K562 (cell line): Measurements from ENCODE around the gene REM2. TPM values are rescaled to one million over a fixed set of nuclear protein-coding genes. Genes with fewer than 3 reads are reported as not detected.

Experiments
- ARID3B ChIP-seq: fragments of 250-450 bp; sonication (Bioruptor Pico); IDR thresholded peaks from 2 replicates; pipeline ENCODE4 v1.4.0; 2020; ENCODE audit warnings: borderline replicate concordance
- BRCA1 ChIP-seq, 2 experiments: fragments of 450-650 bp in 1 of 2; sonication (generic) in 1 of 2; formaldehyde crosslinking in 1 of 2; IDR thresholded peaks; 2 replicates each; pipeline versions ENCODE4 v1.5.0 to v1.6.1; 2017 to 2020; ENCODE audit warnings: mild to moderate bottlenecking in 1 of 2, missing genetic modification reagents in 1 of 2
- CAMTA2 ChIP-seq: fragments of 250-450 bp; sonication (Bioruptor Pico); conservative IDR thresholded peaks from 2 replicates; pipeline ENCODE4 v1.5.1; 2022
- CBFA2T3 ChIP-seq: fragments of 450-650 bp; IDR thresholded peaks from 2 replicates; pipeline ENCODE4 v1.6.1; 2017
- CGGBP1 ChIP-seq: fragments of 250-450 bp; sonication (Bioruptor Pico); IDR thresholded peaks from 2 replicates; pipeline ENCODE4 v1.9.0; 2021; ENCODE audit warnings: mild to moderate bottlenecking
- CXXC5 ChIP-seq: fragments of 250-450 bp; sonication (Bioruptor Pico); IDR thresholded peaks from 2 replicates; pipeline ENCODE4 v1.8.0; 2022; ENCODE audit warnings: inconsistent platforms, mild to moderate bottlenecking, moderate library complexity
- FOS ChIP-seq: IDR thresholded peaks from 3 replicates; pipeline ENCODE4 v1.6.1; 2011; ENCODE audit not compliant: insufficient read length; ENCODE audit errors: extremely low read depth
- GABPB2 ChIP-seq: fragments of 250-450 bp; sonication (Bioruptor Pico); conservative IDR thresholded peaks from 2 replicates; pipeline ENCODE4 v1.5.1; 2021; ENCODE audit warnings: mild to moderate bottlenecking
- HMG20A ChIP-seq: fragments of 450-650 bp; formaldehyde crosslinking; conservative IDR thresholded peaks from 2 replicates; pipeline ENCODE4 v1.4.0; 2020; ENCODE audit warnings: mild to moderate bottlenecking, mixed read lengths
- LCOR ChIP-seq: sonication (generic); formaldehyde crosslinking; IDR thresholded peaks from 2 replicates; pipeline ENCODE4 v1.8.0; 2022; ENCODE audit warnings: mild to moderate bottlenecking, missing genetic modification reagents
- MAFF ChIP-seq: IDR thresholded peaks from 2 replicates; pipeline ENCODE4 v1.6.1; 2012; ENCODE audit warnings: low read length, improper control_type of control experiment
- NR2F6 ChIP-seq: fragments of 450-650 bp; formaldehyde crosslinking; IDR thresholded peaks from 2 replicates; pipeline ENCODE4 v1.4.0; 2020; ENCODE audit warnings: mild to moderate bottlenecking
- PBX2 ChIP-seq, 2 experiments: IDR thresholded peaks in 1 of 2; conservative IDR thresholded peaks in 1 of 2; 2 replicates each; pipeline ENCODE4 v1.6.1; 2016; ENCODE audit warnings: low read depth in 2 of 2, mild to moderate bottlenecking in 1 of 2, missing compliant biosample characterization in 1 of 2, missing genetic modification characterization in 1 of 2, moderate library complexity in 1 of 2
- POLR2A ChIP-seq: fragments of 450-650 bp; conservative IDR thresholded peaks from 2 replicates; pipeline ENCODE4 v1.6.1; 2016
- RBM15 ChIP-seq: fragments of 200-400 bp; formaldehyde crosslinking; IDR thresholded peaks from 2 replicates; pipeline ENCODE4 v1.6.1; 2018; ENCODE audit warnings: mild to moderate bottlenecking, low read length, moderate library complexity; ENCODE audit not compliant: insufficient read depth
- RERE ChIP-seq: sonication (generic); formaldehyde crosslinking; IDR thresholded peaks from 2 replicates; pipeline ENCODE4 v1.8.0; 2023; ENCODE audit warnings: missing genetic modification reagents, mild to moderate bottlenecking, borderline replicate concordance
- RUNX1 ChIP-seq: sonication (generic); IDR thresholded peaks from 2 replicates; pipeline ENCODE4 v1.6.1; 2016; ENCODE audit warnings: antibody characterized with exemption, low read depth
- SMAD4 ChIP-seq: fragments of 250-450 bp; sonication (Bioruptor Pico); conservative IDR thresholded peaks from 2 replicates; pipeline ENCODE4 v1.8.0; 2021; ENCODE audit warnings: inconsistent platforms, mild to moderate bottlenecking, moderate library complexity
- STAT5A ChIP-seq: IDR thresholded peaks from 2 replicates; pipeline ENCODE4 v1.6.1; 2012; ENCODE audit warnings: low read length, inconsistent platforms, borderline replicate concordance
- polyA plus RNA-seq, 8 experiments: library from polyadenylated mRNA; depleted of rRNA in 4 of 8; stranded (reverse) in 5 of 8; unstranded in 3 of 8; fragments of >200 nt; fragmentation: Nextera tagmentation in 2 of 8; fragmentation: Illumina TruSeq in 1 of 8; extraction: Ambion mirVana in 2 of 8; extraction: Trizol in 1 of 8; gene quantifications; 2 replicates each; pipeline versions ENCODE4 v1.2.1 to v1.2.3, GENCODE V29; 2011 to 2014; ENCODE audit warnings: inconsistent platforms in 1 of 8, missing spikeins in 1 of 8
- total RNA-seq, 7 experiments: library from RNA; depleted of rRNA in 6 of 7; stranded (reverse); fragments of >200 nt in 6 of 7; fragmentation: Illumina TruSeq in 2 of 7; extraction: Trizol in 2 of 7; gene quantifications; 2 replicates each; pipeline versions ENCODE4 v1.2.1 to v1.2.3, GENCODE V29; 2011 to 2021; ENCODE audit warnings: low replicate concordance in 1 of 7

REM2 gene
- total and polyA plus RNA-seq, 9 of the 15 experiments (the other 6 are each of a cell fraction or from before 2014, with no cell fraction given): 0.18 to 1.0 (median 0.38) TPM

GRCh38 chr14:22897357-22897756, 14.3 kb downstream of the REM2 start (continued):
- TF ChIP-seq PBX2 (CRISPR knock-in tag; IDR thresholded peaks at IDR 0.05; ENCODE audit: low read depth) (no peak), PBX2 (tag; conservative IDR thresholded peaks at IDR 0.05; ENCODE audit: low read depth) (no peak), RUNX1 (0 out of 2 replicates have a peak, but pooled peaks have one; percentile 69), LCOR (no peak), HMG20A (no peak), MAFF (no peak), BRCA1 (IDR thresholded peaks at IDR 0.05) (no peak), BRCA1 (CRISPR knock-in tag; IDR thresholded peaks at IDR 0.05) (no peak), RBM15 (no peak), STAT5A (peak; percentile 88), RERE (CRISPR knock-in tag) (no peak), GABPB2 (CRISPR knock-in tag) (no peak), NR2F6 (CRISPR knock-in tag) (no peak), SMAD4 (CRISPR knock-in tag) (peak; percentile 81), CAMTA2 (CRISPR knock-in tag) (no peak), POLR2A (no peak), FOS (no peak), ARID3B (CRISPR knock-in tag) (no peak), CXXC5 (CRISPR knock-in tag) (no peak; the same call in 1 of the 2 replicates), CBFA2T3 (peak; percentile 99), CGGBP1 (CRISPR knock-in tag) (no peak)
